Endothelial cell of umbilical vein (primary cell): ENCODE measurements around the gene KIR2DL1.
"Not testable (repeated sequence)": the region's sequence is repeated elsewhere in the genome, so short reads cannot be mapped to it uniquely, and the experiment has no call there.

Source experiments
- CTCF ChIP-seq, 2 donors: IDR thresholded peaks; 1 replicate in 1 of 2; 2 replicates in 1 of 2; pipeline ENCODE4 v1.5.1; 2011; ENCODE audit warnings: low read length in 2 of 2, mild to moderate bottlenecking in 2 of 2, moderate library complexity in 2 of 2, control low read depth in 1 of 2, inconsistent platforms in 1 of 2, low read depth in 1 of 2; ENCODE audit not compliant: insufficient read depth in 1 of 2; ENCODE audit errors: extremely low read depth in 1 of 2
- POLR2A ChIP-seq: IDR thresholded peaks from 2 replicates; pipeline ENCODE4 v1.6.1; 2012; ENCODE audit warnings: low read depth, mild to moderate bottlenecking, control low read depth, low read length

GRCh38 chr19:54816251-54816650 is 46.7 kb downstream of the KIR2DL1 start, which contains the start of gene KIR3DL1:
- not testable (repeated sequence) for TF ChIP-seq CTCF (IDR thresholded peaks at IDR 0.05; ENCODE audit: extremely low read depth in 1 of 2, insufficient read depth in 1 of 2, low read depth in 1 of 2, low read length in 2 of 2); POLR2A
